ENCODE data around the gene ARHGAP33. TPM values are rescaled to one million over a fixed set of nuclear protein-coding genes. Genes with fewer than 3 reads are reported as not detected.
"Not testable (repeated sequence)": the region's sequence is repeated elsewhere in the genome, so short reads cannot be mapped to it uniquely, and the experiment has no call there.

Gene ARHGAP33
- total RNA-seq, 2 donors from 2014 or later: 6.0 to 25.0 TPM

DNA sequence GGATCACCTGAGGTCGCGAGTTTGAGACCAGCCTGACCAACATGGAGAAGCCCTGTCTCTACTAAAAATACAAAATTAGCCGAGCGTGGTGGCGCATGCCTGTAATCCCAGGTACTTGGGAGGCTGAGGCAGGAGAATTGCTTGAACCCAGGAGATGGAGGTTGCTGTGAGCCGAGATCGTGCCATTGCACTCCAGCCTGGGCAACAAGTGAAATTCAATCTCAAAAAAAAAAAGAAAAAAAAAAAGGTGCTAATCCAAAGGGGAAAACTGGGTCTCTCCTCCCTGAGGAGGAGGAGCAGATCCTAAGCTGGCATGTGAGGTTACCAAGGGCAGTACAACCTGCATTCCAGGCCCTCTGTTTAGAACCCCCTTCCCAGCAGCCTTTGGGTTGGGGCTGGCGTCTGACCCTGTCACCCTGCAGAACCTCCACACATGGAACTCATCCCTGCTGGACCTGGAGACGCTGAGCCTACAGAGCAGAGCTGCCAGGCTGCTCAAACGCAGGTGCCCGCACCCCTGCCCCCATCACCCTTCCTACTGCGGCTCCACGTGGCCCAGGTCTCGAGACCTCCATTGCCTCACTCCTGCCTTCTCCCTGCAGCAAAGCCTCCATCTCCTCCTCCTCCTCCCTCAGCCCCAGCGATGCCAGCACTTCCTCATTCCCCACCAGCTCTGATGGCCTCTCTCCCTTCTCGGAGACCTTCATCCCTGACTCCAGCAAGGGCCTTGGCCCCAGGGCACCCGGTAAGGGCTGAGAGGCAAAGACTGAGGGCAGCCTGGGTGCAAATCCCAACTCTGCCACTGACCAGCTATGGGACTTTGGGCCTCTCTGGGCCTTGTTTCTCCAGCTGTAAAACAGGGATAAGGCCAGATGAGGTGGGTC, 10.7 kb upstream of the ARHGAP33 start:
- Histone ChIP-seq H3K27ac (no peak overlapping the region), H3K27me3 (no peaks in the 10 kb centered on the region), H3K9ac (ENCODE audit: low read depth in 2 of 2, low read length in 2 of 2) (no peak overlapping the region), H3K4me3 (no peak overlapping the region), H3K4me1 (no peaks in the 10 kb centered on the region), H3K36me3 (no peaks in the 10 kb centered on the region), H3K9me3 (no peaks in the 10 kb centered on the region)
- intact Hi-C loops (cut with DNase I): no loop called here
- DNase-seq: no peak
- TF ChIP-seq, protein P1, sequence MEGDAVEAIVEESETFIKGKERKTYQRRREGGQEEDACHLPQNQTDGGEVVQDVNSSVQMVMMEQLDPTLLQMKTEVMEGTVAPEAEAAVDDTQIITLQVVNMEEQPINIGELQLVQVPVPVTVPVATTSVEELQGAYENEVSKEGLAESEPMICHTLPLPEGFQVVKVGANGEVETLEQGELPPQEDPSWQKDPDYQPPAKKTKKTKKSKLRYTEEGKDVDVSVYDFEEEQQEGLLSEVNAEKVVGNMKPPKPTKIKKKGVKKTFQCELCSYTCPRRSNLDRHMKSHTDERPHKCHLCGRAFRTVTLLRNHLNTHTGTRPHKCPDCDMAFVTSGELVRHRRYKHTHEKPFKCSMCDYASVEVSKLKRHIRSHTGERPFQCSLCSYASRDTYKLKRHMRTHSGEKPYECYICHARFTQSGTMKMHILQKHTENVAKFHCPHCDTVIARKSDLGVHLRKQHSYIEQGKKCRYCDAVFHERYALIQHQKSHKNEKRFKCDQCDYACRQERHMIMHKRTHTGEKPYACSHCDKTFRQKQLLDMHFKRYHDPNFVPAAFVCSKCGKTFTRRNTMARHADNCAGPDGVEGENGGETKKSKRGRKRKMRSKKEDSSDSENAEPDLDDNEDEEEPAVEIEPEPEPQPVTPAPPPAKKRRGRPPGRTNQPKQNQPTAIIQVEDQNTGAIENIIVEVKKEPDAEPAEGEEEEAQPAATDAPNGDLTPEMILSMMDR (IDR thresholded peaks at IDR 0.05): no peak

DNA sequence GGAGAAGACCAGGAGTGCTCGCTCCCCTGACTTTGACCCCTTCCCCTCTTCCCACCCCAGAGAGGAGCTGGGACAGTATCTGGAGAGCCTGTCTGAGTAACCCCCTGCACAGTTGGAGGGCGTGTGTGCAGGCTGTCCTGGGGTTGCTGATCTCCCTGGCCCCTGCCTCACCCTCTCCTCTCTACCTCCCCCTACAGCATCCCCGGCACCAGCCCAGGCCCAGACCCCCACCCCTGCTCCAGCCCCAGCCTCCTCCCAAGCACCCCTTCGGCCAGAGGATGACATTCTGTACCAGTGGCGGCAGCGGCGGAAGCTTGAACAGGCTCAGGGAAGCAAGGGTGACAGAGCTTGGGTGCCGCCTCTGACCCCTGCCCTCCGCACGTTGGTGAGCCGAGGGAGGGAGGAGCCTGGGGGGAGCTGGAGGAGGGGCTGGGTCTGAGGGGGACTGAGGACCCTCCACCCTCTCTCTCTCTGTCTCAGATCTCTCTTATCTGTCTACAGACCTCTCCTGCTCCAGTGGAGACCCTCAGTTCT, 8.7 kb upstream of the ARHGAP33 start:
- H3K9me3 ChIP-seq: no peaks in the 10 kb centered on the region
- H3K36me3 ChIP-seq: no peaks in the 10 kb centered on the region
- H3K27me3 ChIP-seq: no peaks in the 10 kb centered on the region
- H3K9ac ChIP-seq (ENCODE audit: low read depth in 2 of 2, low read length in 2 of 2): no peak overlapping the region
- no peak for DNase-seq
- intact Hi-C loops (cut with DNase I): no loop called here
- H3K4me1 ChIP-seq: no peaks in the 10 kb centered on the region
- TF ChIP-seq, protein P1 (IDR thresholded peaks at IDR 0.05): no peak
- no peak overlapping the region for H3K27ac ChIP-seq
- H3K4me3 ChIP-seq: no peak overlapping the region

DNA sequence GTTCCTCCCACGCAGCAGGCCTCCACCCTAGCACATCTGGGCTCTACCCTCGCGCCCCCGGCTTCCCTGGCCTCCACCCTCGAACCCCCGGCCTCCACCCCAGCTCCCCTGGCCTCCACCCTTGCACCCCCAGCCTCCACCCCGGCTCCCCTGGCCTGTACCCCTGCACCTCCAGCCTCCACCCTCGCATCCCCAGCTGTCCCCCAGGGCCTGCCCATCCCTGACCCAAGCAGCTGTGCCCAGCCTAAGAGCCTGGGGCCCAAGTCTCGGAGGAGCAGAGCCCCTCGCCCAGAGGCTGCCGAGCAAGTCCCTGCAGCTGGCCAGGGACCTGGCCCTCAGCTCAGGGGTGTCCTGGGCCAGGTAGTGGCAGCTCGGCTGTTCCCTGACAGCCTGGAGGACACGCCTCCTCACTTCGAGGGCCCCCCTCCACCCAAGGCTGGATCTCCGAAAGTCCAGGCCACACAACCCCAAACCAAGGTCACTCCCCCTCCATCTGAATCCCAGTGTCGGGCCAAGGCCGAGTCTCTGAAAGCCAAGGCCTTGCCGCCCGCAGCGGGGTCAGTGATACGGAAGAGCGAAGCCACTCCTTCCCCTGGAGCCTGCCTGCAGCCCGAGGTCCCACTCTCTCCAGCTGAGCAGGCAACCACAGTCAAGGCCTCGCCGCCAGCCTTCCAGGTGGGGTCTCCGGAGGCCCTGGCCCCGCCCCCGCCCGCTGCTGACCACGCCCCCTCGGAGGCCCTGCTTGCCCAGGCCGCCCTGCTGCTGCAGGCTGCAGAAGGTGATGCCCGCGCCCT, 7.9 kb upstream of the ARHGAP33 start:
- TF ChIP-seq, protein P1 (IDR thresholded peaks at IDR 0.05): no peak
- Histone ChIP-seq H3K9me3 (no peaks in the 10 kb centered on the region), H3K4me1 (no peaks in the 10 kb centered on the region), H3K27ac (no peak overlapping the region), H3K36me3 (no peaks in the 10 kb centered on the region), H3K4me3 (no peak overlapping the region), H3K9ac (ENCODE audit: low read depth in 2 of 2, low read length in 2 of 2) (no peak overlapping the region), H3K27me3 (no peaks in the 10 kb centered on the region)
- intact Hi-C loops (cut with DNase I): no loop called here
- DNase-seq: no peak

DNA sequence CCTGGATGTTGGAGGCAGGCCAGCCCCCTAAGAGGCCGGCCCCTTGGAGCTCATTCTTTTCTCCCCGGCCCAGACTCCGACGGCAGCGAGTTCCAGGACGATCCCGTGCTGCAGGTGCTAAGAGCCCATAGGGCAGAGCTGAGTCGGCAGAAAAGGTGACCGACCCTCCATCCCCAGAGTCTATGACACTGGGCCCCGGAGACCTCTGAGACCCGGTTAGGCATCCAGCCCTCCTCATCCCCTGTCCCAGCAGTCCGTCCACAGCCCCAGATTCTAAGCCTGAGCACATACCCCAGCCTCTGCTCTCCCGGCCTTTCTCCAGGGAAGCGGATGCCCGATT, 7.3 kb upstream of the ARHGAP33 start:
- intact Hi-C loops (cut with DNase I): no loop called here
- Histone ChIP-seq H3K4me1 (no peaks in the 10 kb centered on the region), H3K9me3 (no peaks in the 10 kb centered on the region), H3K4me3 (no peak overlapping the region), H3K36me3 (no peaks in the 10 kb centered on the region), H3K27ac (no peak overlapping the region), H3K9ac (ENCODE audit: low read depth in 2 of 2, low read length in 2 of 2) (no peak overlapping the region), H3K27me3 (no peaks in the 10 kb centered on the region)
- TF ChIP-seq, protein P1 (IDR thresholded peaks at IDR 0.05): no peak
- no peak for DNase-seq

DNA sequence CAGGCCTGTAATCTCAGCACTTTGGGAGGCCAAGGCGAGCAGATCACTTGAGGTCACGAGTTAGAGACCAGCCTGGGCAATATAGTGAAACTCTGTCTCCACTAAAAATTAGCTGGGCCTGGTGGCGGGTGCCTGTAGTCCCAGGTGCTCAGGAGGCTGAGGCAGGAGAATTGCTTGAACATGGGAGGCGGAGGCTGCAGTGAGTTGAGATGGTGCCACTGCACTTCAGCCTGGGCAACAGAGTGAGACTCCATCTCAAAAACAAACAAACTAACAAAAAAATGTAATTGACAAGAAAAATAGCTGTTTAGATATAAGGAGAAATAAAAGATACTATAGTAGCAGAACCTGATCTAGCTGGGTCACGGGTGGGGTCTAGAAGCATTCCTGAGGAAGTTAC, 3.0 kb upstream of the ARHGAP33 start:
- intact Hi-C loops (cut with DNase I); H3K27ac ChIP-seq; H3K9ac ChIP-seq (ENCODE audit: low read depth in 2 of 2, low read length in 2 of 2); H3K9me3 ChIP-seq; H3K4me1 ChIP-seq; H3K36me3 ChIP-seq; H3K27me3 ChIP-seq; DNase-seq; H3K4me3 ChIP-seq: not testable (repeated sequence)

All from colonic mucosa (tissue), 4 donors.